ENCODE data around the gene GRAPL.
"Not testable (repeated sequence)": the region's sequence is repeated elsewhere in the genome, so short reads cannot be mapped to it uniquely, and the experiment has no call there.

GRAPL gene

GRCh38 chr17:19137959-19138358 lies 10.6 kb downstream of the GRAPL start:
- not testable (repeated sequence) for DNase-seq

GRCh38 chr17:19141366-19142155 lies 14.2 kb downstream of the GRAPL start:
- DNase-seq, result not testable (repeated sequence)

GRCh38 chr17:19142419-19142818 lies 15.0 kb downstream of the GRAPL start:
- DNase-seq, result not testable (repeated sequence)

- DNase-seq, result not testable (repeated sequence)
Observed at GRCh38 chr17:19143097-19143777, 15.8 kb downstream of the GRAPL start.

- not testable (repeated sequence) for DNase-seq
Observed at GRCh38 chr17:19144373-19144772, 17.0 kb downstream of the GRAPL start.

- DNase-seq, result not testable (repeated sequence)
Observed at GRCh38 chr17:19145471-19145870, 18.1 kb downstream of the GRAPL start.

GRCh38 chr17:19150678-19151615 lies 23.6 kb downstream of the GRAPL start:
- not testable (repeated sequence) for DNase-seq

GRCh38 chr17:19157628-19158027 lies 30.2 kb downstream of the GRAPL start:
- not testable (repeated sequence) for DNase-seq

- DNase-seq, result not testable (repeated sequence)
Observed at GRCh38 chr17:19158478-19158877, 31.1 kb downstream of the GRAPL start.

- not testable (repeated sequence) for DNase-seq
Observed at GRCh38 chr17:19158938-19159337, 31.5 kb downstream of the GRAPL start.

- DNase-seq, result not testable (repeated sequence)
Observed at GRCh38 chr17:19161308-19162107, 34.1 kb downstream of the GRAPL start.

- not testable (repeated sequence) for DNase-seq
Observed at GRCh38 chr17:19162384-19163216, 35.2 kb downstream of the GRAPL start.

- DNase-seq, result not testable (repeated sequence)
Observed at GRCh38 chr17:19174422-19174821, 47.0 kb downstream of the GRAPL start.

- not testable (repeated sequence) for DNase-seq
Observed at GRCh38 chr17:19175410-19175809, 48.0 kb downstream of the GRAPL start.

GRCh38 chr17:19181040-19181875 lies 53.9 kb downstream of the GRAPL start:
- not testable (repeated sequence) for DNase-seq

GRCh38 chr17:19187883-19188869 lies 60.8 kb downstream of the GRAPL start:
- DNase-seq, result not testable (repeated sequence)

GRCh38 chr17:19188870-19189708 lies 61.7 kb downstream of the GRAPL start:
- not testable (repeated sequence) for DNase-seq

Measured in fibroblast of skin of right biceps (primary cell).